H1 (cell line): ENCODE data around the gene C19orf25. TPM values are rescaled to one million over a fixed set of nuclear protein-coding genes. Genes with fewer than 3 reads are reported as not detected.

Experiments used
- MAFK ChIP-seq: IDR thresholded peaks from 2 replicates; pipeline ENCODE4 v1.6.1; 2012; ENCODE audit warnings: low read depth, mild to moderate bottlenecking, improper control_type of control experiment, low read length
- NANOG ChIP-seq: IDR thresholded peaks from 2 replicates; pipeline ENCODE4 v1.6.1; 2011; ENCODE audit warnings: low read length, low read depth, mild to moderate bottlenecking, inconsistent platforms; ENCODE audit not compliant: insufficient read depth, poor library complexity, severe bottlenecking
- SIX5 ChIP-seq: IDR thresholded peaks from 2 replicates; pipeline ENCODE4 v1.6.1; 2011; ENCODE audit warnings: mild to moderate bottlenecking, low read depth, low read length
- TEAD4 ChIP-seq: IDR thresholded peaks from 2 replicates; pipeline ENCODE4 v1.6.1; 2012; ENCODE audit warnings: low read depth, low read length, inconsistent platforms, mixed read lengths
- polyA plus RNA-seq, 7 experiments: library from polyadenylated mRNA; depleted of rRNA in 3 of 7; stranded (reverse) in 5 of 7; unstranded in 2 of 7; fragments of >200 nt in 5 of 7; fragments of 200-250 nt in 2 of 7; gene quantifications; 1 replicate in 5 of 7; 2 replicates in 1 of 7; 4 replicates in 1 of 7; pipeline versions ENCODE4 v1.2.1 to v1.2.3, GENCODE V29; 2011 to 2013; ENCODE audit warnings: missing spikeins in 2 of 7, mixed read lengths in 2 of 7
- total RNA-seq: library from RNA; stranded (reverse); fragmentation: NEBNext Ultra II Directional; extraction: Animal tissue kit (Norgen Biotek cat#: 25700); gene quantifications from 2 replicates; pipeline ENCODE4 v1.2.1, GENCODE V29; 2021
- TF ChIP-seq, protein P1 (sequence below): IDR thresholded peaks from 2 replicates; pipeline ENCODE4 v1.6.1; 2011; ENCODE audit warnings: low read depth, mild to moderate bottlenecking, low read length; ENCODE audit not compliant: insufficient read depth
- TF ChIP-seq, protein P2 (sequence below): IDR thresholded peaks from 2 replicates; pipeline ENCODE4 v1.6.1; 2011; ENCODE audit warnings: low read length, improper control_type of control experiment

C19orf25 gene
- total and polyA plus RNA-seq, 2 of the 8 experiments (the other 6 are each of a cell fraction or from before 2014, with no cell fraction given), result 41.3 to 67.4 TPM

DNA sequence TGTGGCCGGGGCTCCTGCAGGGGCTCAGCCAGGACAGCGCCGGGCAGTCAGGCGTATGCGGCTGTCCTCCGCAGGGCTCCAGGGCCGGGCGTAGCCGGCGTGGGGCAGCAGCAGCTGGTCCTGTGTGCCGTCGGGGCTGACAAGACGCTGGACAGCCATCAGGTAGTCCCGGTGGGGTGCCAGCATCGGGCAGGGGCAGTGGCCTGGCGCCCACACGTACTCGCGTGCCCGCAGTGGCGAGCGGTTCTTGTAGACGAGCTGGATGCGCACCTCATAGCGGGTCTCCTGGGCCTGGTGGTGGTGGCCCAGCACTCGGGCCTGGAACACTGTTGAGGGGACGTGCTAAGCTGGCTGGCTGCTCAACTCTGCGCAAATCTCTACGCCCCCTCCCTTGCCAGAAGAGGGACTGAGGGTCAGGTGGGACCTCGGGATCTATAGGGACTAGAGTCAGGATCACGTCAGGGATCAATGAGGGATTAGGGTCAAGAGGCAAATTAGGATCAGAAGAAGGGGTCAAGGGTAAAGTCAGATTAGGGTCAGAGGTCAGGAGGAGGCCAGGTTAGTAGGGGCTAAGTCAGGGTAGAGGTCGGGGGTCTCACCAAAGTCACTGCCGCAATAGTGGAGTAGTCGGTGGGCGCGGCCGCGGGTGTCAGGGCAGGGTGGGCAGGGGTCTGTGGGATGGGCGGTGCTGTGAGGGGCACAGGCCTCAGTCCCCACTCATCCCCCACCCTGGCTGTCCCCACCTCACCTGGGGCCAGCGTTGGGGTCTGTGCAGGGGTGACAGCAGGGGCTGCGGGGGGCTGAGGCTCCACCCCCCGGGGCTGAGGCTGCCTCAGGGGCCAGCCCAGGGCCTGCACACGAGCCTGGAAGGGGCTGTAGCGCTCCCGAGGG, 27.2 kb upstream of the C19orf25 start (continued):
- TF ChIP-seq, protein P1, sequence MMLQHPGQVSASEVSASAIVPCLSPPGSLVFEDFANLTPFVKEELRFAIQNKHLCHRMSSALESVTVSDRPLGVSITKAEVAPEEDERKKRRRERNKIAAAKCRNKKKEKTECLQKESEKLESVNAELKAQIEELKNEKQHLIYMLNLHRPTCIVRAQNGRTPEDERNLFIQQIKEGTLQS, result no peak
- TF ChIP-seq MAFK (no peak), SIX5 (no peak), TEAD4 (no peak), NANOG (no peak)
- TF ChIP-seq, protein P2, sequence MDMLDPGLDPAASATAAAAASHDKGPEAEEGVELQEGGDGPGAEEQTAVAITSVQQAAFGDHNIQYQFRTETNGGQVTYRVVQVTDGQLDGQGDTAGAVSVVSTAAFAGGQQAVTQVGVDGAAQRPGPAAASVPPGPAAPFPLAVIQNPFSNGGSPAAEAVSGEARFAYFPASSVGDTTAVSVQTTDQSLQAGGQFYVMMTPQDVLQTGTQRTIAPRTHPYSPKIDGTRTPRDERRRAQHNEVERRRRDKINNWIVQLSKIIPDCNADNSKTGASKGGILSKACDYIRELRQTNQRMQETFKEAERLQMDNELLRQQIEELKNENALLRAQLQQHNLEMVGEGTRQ, result no peak
